ENCODE measurements around the gene DBR1.

Gene DBR1

DNA sequence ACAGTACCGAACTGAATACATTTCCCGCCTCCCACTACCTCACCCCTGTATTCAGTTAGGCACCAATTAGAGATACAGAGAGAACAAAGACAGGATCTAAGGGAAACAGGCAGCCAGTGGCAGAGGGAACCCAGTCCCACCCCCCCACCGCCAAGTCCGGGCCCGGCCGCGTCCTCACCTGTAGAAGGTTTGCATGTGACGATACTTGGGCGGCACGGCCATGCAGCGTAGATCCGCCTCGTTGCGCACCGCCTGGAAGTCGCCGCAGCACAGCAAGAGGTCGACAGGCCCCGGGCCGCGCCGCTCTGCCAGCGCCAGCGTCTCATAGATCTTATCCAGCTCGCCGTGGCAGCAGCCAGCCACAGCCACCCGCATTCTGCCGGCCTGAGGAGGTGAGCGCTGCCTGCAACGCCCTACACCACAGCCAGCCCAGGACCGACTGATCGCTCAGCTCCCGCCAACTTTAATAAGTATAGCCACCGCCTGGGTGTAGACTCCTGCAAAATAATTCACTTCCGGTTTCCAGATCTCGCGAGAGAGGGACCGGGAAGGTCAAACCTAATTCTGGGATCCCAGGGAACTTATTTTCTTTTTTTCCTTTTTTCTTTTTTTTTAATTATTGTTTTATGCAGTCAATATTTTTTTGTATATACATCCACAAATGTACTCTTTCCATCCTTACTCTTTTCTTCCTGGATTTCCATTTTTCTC is at the start of gene DBR1:
DBR1 (minus strand) TSS at position 501 of the 711 bp plus-strand sequence; CDS start at position 375, 126 bp downstream.
- peak; percentile 43 for DNase-seq (ENCODE audit: extremely low read depth, low read depth)
- no peak for TF ChIP-seq CTCF (IDR thresholded peaks at IDR 0.05; ENCODE audit: low read depth, low read length)

GRCh38 chr3:138222942-138223287 is 48.2 kb upstream of the DBR1 start:
- no peak for TF ChIP-seq CTCF (IDR thresholded peaks at IDR 0.05; ENCODE audit: low read depth, low read length)
- DNase-seq (ENCODE audit: extremely low read depth, low read depth), result no peak

DNA sequence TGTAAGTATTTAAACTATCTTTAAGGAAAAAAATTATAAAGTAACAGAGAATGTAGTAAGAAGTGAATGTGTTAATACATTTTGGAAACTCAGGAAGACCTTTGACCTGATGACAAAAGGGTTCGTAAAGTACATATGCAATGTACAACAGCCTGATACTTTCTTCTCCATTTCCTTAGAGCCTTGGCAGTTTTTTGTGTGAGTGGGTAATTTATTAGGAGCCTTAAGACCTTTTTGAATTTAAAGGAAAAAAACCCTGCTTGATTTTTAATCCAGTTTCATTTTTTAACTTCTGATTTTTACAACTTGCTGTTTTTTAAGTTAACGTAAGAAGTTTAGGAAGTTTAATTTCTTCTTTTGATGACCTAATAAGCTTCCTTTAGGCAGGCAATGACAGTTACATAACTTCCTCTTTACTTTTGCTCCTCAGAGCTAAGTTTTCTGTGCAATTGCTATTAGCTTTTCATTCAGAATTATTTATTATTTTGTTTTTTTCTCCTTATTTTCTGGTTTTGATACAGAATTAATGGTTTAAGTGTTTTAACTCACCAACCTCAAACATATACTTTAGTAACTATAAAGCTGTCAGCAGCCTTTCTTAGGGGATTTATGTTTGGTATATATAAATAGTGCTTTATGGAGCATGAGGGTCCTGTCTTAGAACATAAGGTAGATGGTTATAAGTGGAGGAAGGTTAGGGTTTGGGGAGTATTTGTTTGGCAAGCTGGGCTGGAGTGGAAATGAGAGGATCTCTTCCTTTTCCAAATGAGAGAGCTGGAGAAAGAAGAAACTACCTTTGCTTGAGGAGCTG is 47.6 kb upstream of the DBR1 start:
- no peak for TF ChIP-seq CTCF (IDR thresholded peaks at IDR 0.05; ENCODE audit: low read depth, low read length)
- no peak for DNase-seq (ENCODE audit: extremely low read depth, low read depth)

DNA sequence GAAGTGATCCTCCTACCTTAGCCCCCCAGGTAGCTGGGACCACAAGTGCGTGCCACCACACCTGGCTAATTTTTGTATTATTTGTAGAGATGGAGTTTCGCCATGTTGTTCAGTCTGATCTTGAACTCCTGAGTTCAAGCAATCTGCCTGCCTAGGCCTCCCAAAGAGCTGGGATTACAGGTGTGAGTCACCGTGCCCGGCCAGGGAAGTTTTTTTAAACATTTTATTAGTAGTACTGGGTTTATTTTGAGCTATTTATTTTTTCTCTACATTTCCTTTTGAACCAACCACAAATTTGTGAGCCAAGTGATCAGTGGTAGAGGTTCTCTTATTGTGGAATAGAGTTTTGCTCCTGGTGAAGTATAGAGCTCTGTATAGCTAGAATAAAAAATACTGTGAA is 46.1 kb upstream of the DBR1 start:
- no peak for TF ChIP-seq CTCF (IDR thresholded peaks at IDR 0.05; ENCODE audit: low read depth, low read length)
- DNase-seq (ENCODE audit: extremely low read depth, low read depth), result no peak

GRCh38 chr3:138220242-138220641 is 45.5 kb upstream of the DBR1 start:
- no peak for DNase-seq (ENCODE audit: extremely low read depth, low read depth)
- no peak for TF ChIP-seq CTCF (IDR thresholded peaks at IDR 0.05; ENCODE audit: low read depth, low read length)

GRCh38 chr3:138219255-138219654 is 44.5 kb upstream of the DBR1 start:
- DNase-seq (ENCODE audit: extremely low read depth, low read depth), result no peak
- no peak for TF ChIP-seq CTCF (IDR thresholded peaks at IDR 0.05; ENCODE audit: low read depth, low read length)

DNA sequence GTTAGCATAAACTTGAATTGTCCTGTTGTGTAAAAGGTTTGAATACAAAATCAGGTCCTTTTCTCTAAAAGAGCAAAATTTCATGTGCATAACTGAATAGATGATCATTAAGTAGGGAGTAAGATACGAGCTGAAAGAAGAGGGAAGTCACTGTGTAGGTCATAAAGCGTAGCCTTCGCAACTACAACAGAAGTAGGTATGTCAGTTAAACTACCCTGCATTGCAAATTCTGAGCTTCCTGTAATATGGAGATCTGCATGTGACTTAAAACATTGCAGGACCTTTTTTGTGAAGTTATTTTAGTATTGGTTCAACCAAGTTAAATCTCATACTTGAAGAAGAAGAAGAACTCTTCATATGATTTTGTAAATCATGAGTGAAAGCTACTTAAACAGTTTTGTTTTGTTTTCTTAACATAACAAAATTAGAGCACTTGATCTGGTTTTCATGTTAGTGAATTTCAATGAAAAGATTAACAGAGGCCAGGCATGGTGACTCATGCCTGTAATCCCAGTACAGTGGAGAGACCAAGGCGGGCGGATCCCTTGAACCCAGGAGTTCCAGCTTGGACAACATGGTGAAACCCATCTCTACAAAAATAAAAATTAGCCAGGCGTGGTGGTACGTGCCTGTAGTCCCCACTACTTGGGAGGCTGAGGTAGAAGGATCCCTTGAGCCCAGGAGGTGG is 38.8 kb upstream of the DBR1 start:
- DNase-seq (ENCODE audit: extremely low read depth, low read depth), result no peak
- no peak for TF ChIP-seq CTCF (IDR thresholded peaks at IDR 0.05; ENCODE audit: low read depth, low read length)
